ENCODE data around the gene ERN1.
A peak's percentile ranks its signal among the peaks of the same experiment; 100 is the strongest.

ERN1 gene

GRCh38 chr17:64103391-64104364, 26.3 kb downstream of the ERN1 start:
- Histone ChIP-seq H3K4me3 (ENCODE audit: low read length) (no peak overlapping the region), H3K27me3 (replicated peaks; ENCODE audit: control insufficient read depth, insufficient read depth, low read length) (no peaks in the 10 kb centered on the region), H3K4me1 (ENCODE audit: control insufficient read depth, insufficient read depth, low read length) (peaks cover 25% of the 10 kb centered on the region), H3K9ac (ENCODE audit: low read length) (no peak overlapping the region), H3K36me3 (ENCODE audit: control insufficient read depth, insufficient read depth, low read length, severe bottlenecking) (no peaks in the 10 kb centered on the region), H3K9me3 (ENCODE audit: control insufficient read depth, low read length) (no peaks in the 10 kb centered on the region)
- DNase-seq (ENCODE audit: low read depth), result no peak

- H3K36me3 ChIP-seq (ENCODE audit: control insufficient read depth, insufficient read depth, low read length, severe bottlenecking), result no peaks in the 10 kb centered on the region
- no peak overlapping the region for H3K4me3 ChIP-seq (ENCODE audit: low read length)
- H3K9me3 ChIP-seq (ENCODE audit: control insufficient read depth, low read length), result no peaks in the 10 kb centered on the region
- H3K9ac ChIP-seq (ENCODE audit: low read length), result no peak overlapping the region
- peaks cover 24% of the 10 kb centered on the region for H3K4me1 ChIP-seq (ENCODE audit: control insufficient read depth, insufficient read depth, low read length)
- DNase-seq (ENCODE audit: low read depth), result no peak
- no peaks in the 10 kb centered on the region for H3K27me3 ChIP-seq (replicated peaks; ENCODE audit: control insufficient read depth, insufficient read depth, low read length)
These were observed 27.1 kb downstream of the ERN1 start for GRCh38 chr17:64102627-64103390.

GRCh38 chr17:64099543-64099942, 30.4 kb downstream of the ERN1 start:
- H3K4me3 ChIP-seq (ENCODE audit: low read length), result no peak overlapping the region
- H3K9ac ChIP-seq (ENCODE audit: low read length), result no peak overlapping the region
- no peaks in the 10 kb centered on the region for H3K9me3 ChIP-seq (ENCODE audit: control insufficient read depth, low read length)
- H3K36me3 ChIP-seq (ENCODE audit: control insufficient read depth, insufficient read depth, low read length, severe bottlenecking), result peaks cover 4% of the 10 kb centered on the region
- H3K27me3 ChIP-seq (replicated peaks; ENCODE audit: control insufficient read depth, insufficient read depth, low read length), result no peaks in the 10 kb centered on the region
- no peak for DNase-seq (ENCODE audit: low read depth)
- peaks cover 15% of the 10 kb centered on the region for H3K4me1 ChIP-seq (ENCODE audit: control insufficient read depth, insufficient read depth, low read length)

GRCh38 chr17:64097196-64097936, 32.6 kb downstream of the ERN1 start:
- H3K36me3 ChIP-seq (ENCODE audit: control insufficient read depth, insufficient read depth, low read length, severe bottlenecking), result peaks cover 4% of the 10 kb centered on the region
- no peak overlapping the region for H3K9ac ChIP-seq (ENCODE audit: low read length)
- peaks cover 15% of the 10 kb centered on the region for H3K4me1 ChIP-seq (ENCODE audit: control insufficient read depth, insufficient read depth, low read length)
- H3K9me3 ChIP-seq (ENCODE audit: control insufficient read depth, low read length), result no peaks in the 10 kb centered on the region
- no peaks in the 10 kb centered on the region for H3K27me3 ChIP-seq (replicated peaks; ENCODE audit: control insufficient read depth, insufficient read depth, low read length)
- no peak overlapping the region for H3K4me3 ChIP-seq (ENCODE audit: low read length)
- DNase-seq (ENCODE audit: low read depth), result peak; percentile 55

GRCh38 chr17:64096037-64096436, 33.9 kb downstream of the ERN1 start:
- Histone ChIP-seq H3K4me3 (ENCODE audit: low read length) (no peak overlapping the region), H3K27me3 (replicated peaks; ENCODE audit: control insufficient read depth, insufficient read depth, low read length) (no peaks in the 10 kb centered on the region), H3K36me3 (ENCODE audit: control insufficient read depth, insufficient read depth, low read length, severe bottlenecking) (peaks cover 4% of the 10 kb centered on the region), H3K4me1 (ENCODE audit: control insufficient read depth, insufficient read depth, low read length) (peaks cover 15% of the 10 kb centered on the region), H3K9ac (ENCODE audit: low read length) (no peak overlapping the region), H3K9me3 (ENCODE audit: control insufficient read depth, low read length) (no peaks in the 10 kb centered on the region)
- no peak for DNase-seq (ENCODE audit: low read depth)

GRCh38 chr17:64095144-64095882, 34.6 kb downstream of the ERN1 start:
- Histone ChIP-seq H3K36me3 (ENCODE audit: control insufficient read depth, insufficient read depth, low read length, severe bottlenecking) (peaks cover 4% of the 10 kb centered on the region), H3K9me3 (ENCODE audit: control insufficient read depth, low read length) (no peaks in the 10 kb centered on the region), H3K27me3 (replicated peaks; ENCODE audit: control insufficient read depth, insufficient read depth, low read length) (no peaks in the 10 kb centered on the region), H3K9ac (ENCODE audit: low read length) (no peak overlapping the region), H3K4me3 (ENCODE audit: low read length) (no peak overlapping the region), H3K4me1 (ENCODE audit: control insufficient read depth, insufficient read depth, low read length) (peaks cover 15% of the 10 kb centered on the region)
- DNase-seq (ENCODE audit: low read depth), result no peak

- peaks cover 15% of the 10 kb centered on the region for H3K4me1 ChIP-seq (ENCODE audit: control insufficient read depth, insufficient read depth, low read length)
- H3K9me3 ChIP-seq (ENCODE audit: control insufficient read depth, low read length), result no peaks in the 10 kb centered on the region
- H3K36me3 ChIP-seq (ENCODE audit: control insufficient read depth, insufficient read depth, low read length, severe bottlenecking), result peaks cover 4% of the 10 kb centered on the region
- DNase-seq (ENCODE audit: low read depth), result no peak
- no peak overlapping the region for H3K4me3 ChIP-seq (ENCODE audit: low read length)
- H3K9ac ChIP-seq (ENCODE audit: low read length), result no peak overlapping the region
- no peaks in the 10 kb centered on the region for H3K27me3 ChIP-seq (replicated peaks; ENCODE audit: control insufficient read depth, insufficient read depth, low read length)
These were observed 35.5 kb downstream of the ERN1 start for GRCh38 chr17:64094412-64094811.

GRCh38 chr17:64092952-64093451, 36.9 kb downstream of the ERN1 start:
- Histone ChIP-seq H3K27me3 (replicated peaks; ENCODE audit: control insufficient read depth, insufficient read depth, low read length) (no peaks in the 10 kb centered on the region), H3K36me3 (ENCODE audit: control insufficient read depth, insufficient read depth, low read length, severe bottlenecking) (peaks cover 4% of the 10 kb centered on the region), H3K4me1 (ENCODE audit: control insufficient read depth, insufficient read depth, low read length) (peaks cover 15% of the 10 kb centered on the region), H3K9ac (ENCODE audit: low read length) (no peak overlapping the region), H3K4me3 (ENCODE audit: low read length) (no peak overlapping the region), H3K9me3 (ENCODE audit: control insufficient read depth, low read length) (no peaks in the 10 kb centered on the region)
- DNase-seq (ENCODE audit: low read depth), result peak; percentile 40

- no peaks in the 10 kb centered on the region for H3K9me3 ChIP-seq (ENCODE audit: control insufficient read depth, low read length)
- no peak overlapping the region for H3K9ac ChIP-seq (ENCODE audit: low read length)
- H3K36me3 ChIP-seq (ENCODE audit: control insufficient read depth, insufficient read depth, low read length, severe bottlenecking), result peaks cover 4% of the 10 kb centered on the region
- H3K4me3 ChIP-seq (ENCODE audit: low read length), result no peak overlapping the region
- H3K4me1 ChIP-seq (ENCODE audit: control insufficient read depth, insufficient read depth, low read length), result peaks cover 10% of the 10 kb centered on the region
- no peaks in the 10 kb centered on the region for H3K27me3 ChIP-seq (replicated peaks; ENCODE audit: control insufficient read depth, insufficient read depth, low read length)
- no peak for DNase-seq (ENCODE audit: low read depth)
These were observed 37.8 kb downstream of the ERN1 start for GRCh38 chr17:64092113-64092512.

GRCh38 chr17:64091571-64091970, 38.4 kb downstream of the ERN1 start:
- H3K9ac ChIP-seq (ENCODE audit: low read length), result no peak overlapping the region
- DNase-seq (ENCODE audit: low read depth), result no peak
- no peak overlapping the region for H3K4me3 ChIP-seq (ENCODE audit: low read length)
- no peaks in the 10 kb centered on the region for H3K9me3 ChIP-seq (ENCODE audit: control insufficient read depth, low read length)
- H3K36me3 ChIP-seq (ENCODE audit: control insufficient read depth, insufficient read depth, low read length, severe bottlenecking), result peaks cover 1% of the 10 kb centered on the region
- peaks cover 4% of the 10 kb centered on the region for H3K4me1 ChIP-seq (ENCODE audit: control insufficient read depth, insufficient read depth, low read length)
- no peaks in the 10 kb centered on the region for H3K27me3 ChIP-seq (replicated peaks; ENCODE audit: control insufficient read depth, insufficient read depth, low read length)

All from adipocyte (in vitro differentiated cells).